H4 (cell line): ENCODE results near the gene LIPA. TPM values are rescaled to one million over a fixed set of nuclear protein-coding genes. Genes with fewer than 3 reads are reported as not detected.
A peak's percentile ranks its signal among the peaks of the same experiment; 100 is the strongest.
"Not testable (repeated sequence)": the region's sequence is repeated elsewhere in the genome, so short reads cannot be mapped to it uniquely, and the experiment has no call there.

ENCODE experiments used
- DNase-seq: peaks from one replicate; pipeline ENCODE4 v3.0.0-alpha.2; 2015; ENCODE audit warnings: low spot score
- total RNA-seq: library from RNA; depleted of rRNA; stranded (reverse); fragments of >200 nt; shearing (Covaris generic); gene quantifications from 2 replicates; pipeline ENCODE4 v1.2.3, GENCODE V29; 2014; rRNA removed

LIPA gene
- total RNA-seq: 69.7 and 101 TPM in 2 replicates

- peak; percentile 98 for DNase-seq
Measured at GRCh38 chr10:89251409-89252224, at the start of gene LIPA. Gene LIPA, minus strand, starts transcription at chr10:89251775. Its CDS starts 4,127 bp downstream, at chr10:89247648.

GRCh38 chr10:89301232-89301631, 49.7 kb upstream of the LIPA start:
- DNase-seq: no peak

GRCh38 chr10:89299031-89299430, 47.5 kb upstream of the LIPA start:
- DNase-seq: no peak

- no peak for DNase-seq
Measured at GRCh38 chr10:89297791-89298190, 46.2 kb upstream of the LIPA start.

- DNase-seq: no peak
Measured at GRCh38 chr10:89297356-89297755, 45.8 kb upstream of the LIPA start.

- DNase-seq: peak; percentile 57
Measured at GRCh38 chr10:89296220-89296648, 44.7 kb upstream of the LIPA start.

- DNase-seq: peak; percentile 50
Measured at GRCh38 chr10:89295597-89295996, 44.0 kb upstream of the LIPA start.

- DNase-seq: no peak
Measured at GRCh38 chr10:89294721-89295239, 43.2 kb upstream of the LIPA start.

- DNase-seq: not testable (repeated sequence)
Measured at GRCh38 chr10:89285303-89285702, 33.7 kb upstream of the LIPA start.

GRCh38 chr10:89284711-89285110, 33.1 kb upstream of the LIPA start:
- DNase-seq: not testable (repeated sequence)

- peak; percentile 70 for DNase-seq
Measured at GRCh38 chr10:89283936-89284475, 32.4 kb upstream of the LIPA start.

GRCh38 chr10:89283025-89283935, 31.7 kb upstream of the LIPA start:
- DNase-seq: peak; percentile 31

- DNase-seq: no peak
Measured at GRCh38 chr10:89281606-89282395, 30.2 kb upstream of the LIPA start.

- no peak for DNase-seq
Measured at GRCh38 chr10:89280508-89280907, 28.9 kb upstream of the LIPA start.

- DNase-seq: no peak
Measured at GRCh38 chr10:89279421-89279869, 27.9 kb upstream of the LIPA start.

GRCh38 chr10:89278900-89279392, 27.4 kb upstream of the LIPA start:
- DNase-seq: no peak

- peak; percentile 96 for DNase-seq
Measured at GRCh38 chr10:89278034-89278535, 26.5 kb upstream of the LIPA start.

- DNase-seq: no peak
Measured at GRCh38 chr10:89275383-89275782, 23.8 kb upstream of the LIPA start.

GRCh38 chr10:89274928-89275327, 23.4 kb upstream of the LIPA start:
- no peak for DNase-seq

GRCh38 chr10:89273680-89274079, 22.1 kb upstream of the LIPA start:
- no peak for DNase-seq

GRCh38 chr10:89271532-89271931, 20.0 kb upstream of the LIPA start:
- no peak for DNase-seq
